HG03558 (cell line): ENCODE data around the gene DNAJC1.

Experiments used
- ATAC-seq: cut with Tn5 transposase; IDR thresholded peaks from one replicate; pipeline ENCODE4 v1.9.1; 2021; ENCODE audit warnings: moderate number of reproducible peaks; ENCODE audit not compliant: unreplicated experiment; ENCODE audit errors: extremely low read depth

The DNAJC1 gene

DNA sequence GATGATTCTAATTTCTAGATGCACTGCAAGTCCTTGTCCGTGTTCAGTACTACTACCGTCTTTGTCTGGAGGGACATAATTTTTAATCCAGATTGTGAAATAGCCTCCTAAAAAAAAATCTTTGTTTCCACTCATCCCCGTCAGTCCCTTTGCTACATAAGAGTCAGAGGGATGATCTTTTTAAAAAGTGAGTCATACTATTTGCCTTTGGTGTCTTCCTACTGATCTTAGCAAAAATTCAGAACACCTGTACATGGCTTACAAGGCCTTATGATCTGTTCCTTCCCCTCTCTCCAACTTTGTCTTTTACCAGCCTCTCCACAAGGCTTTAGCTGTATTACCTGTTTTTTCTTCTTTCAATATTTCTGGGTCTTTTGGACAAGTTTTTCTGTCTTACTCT, 296.0 kb downstream of the DNAJC1 start:
- no peak for ATAC-seq
